H9 (cell line): Measurements from ENCODE around the gene NLRP1. TPM values are rescaled to one million over a fixed set of nuclear protein-coding genes. Genes with fewer than 3 reads are reported as not detected.

Experiments
- DNase-seq: peaks from one replicate; pipeline ENCODE4 v3.0.0-alpha.2; 2017
- H2AFZ ChIP-seq: one replicate; pipeline ENCODE4 v1.6.1; 2013; ENCODE audit warnings: mild to moderate bottlenecking, low read length, control low read depth, moderate library complexity
- H2AK5ac ChIP-seq: 2 replicates; pipeline ENCODE4 v1.6.1; 2013; ENCODE audit warnings: low read length, control low read depth, mixed read lengths; ENCODE audit not compliant: insufficient read length
- H2BK120ac ChIP-seq: one replicate; pipeline ENCODE4 v1.6.1; 2013; ENCODE audit warnings: low read depth, mild to moderate bottlenecking, low read length, control low read depth, inconsistent platforms; ENCODE audit not compliant: poor library complexity, severe bottlenecking
- H2BK12ac ChIP-seq: 2 replicates; pipeline ENCODE4 v1.6.1; 2013; ENCODE audit warnings: low read length, control low read depth, mixed read lengths, low read depth; ENCODE audit not compliant: insufficient read length
- H2BK15ac ChIP-seq: 2 replicates; pipeline ENCODE4 v1.6.1; 2013; ENCODE audit warnings: low read depth, low read length, control low read depth
- H2BK20ac ChIP-seq: one replicate; pipeline ENCODE4 v1.6.1; 2013; ENCODE audit warnings: low read depth, mild to moderate bottlenecking, low read length, control low read depth, inconsistent platforms; ENCODE audit not compliant: poor library complexity, severe bottlenecking
- H2BK5ac ChIP-seq: 2 replicates; pipeline ENCODE4 v1.6.1; 2013; ENCODE audit warnings: low read length, control low read depth, mixed read lengths; ENCODE audit not compliant: insufficient read length
- H3K14ac ChIP-seq: 2 replicates; pipeline ENCODE4 v1.6.1; 2013; ENCODE audit warnings: low read length, control low read depth; ENCODE audit not compliant: insufficient read depth
- H3K18ac ChIP-seq: 2 replicates; pipeline ENCODE4 v1.6.1; 2013; ENCODE audit warnings: low read depth, mild to moderate bottlenecking, mixed read lengths, low read length, control low read depth; ENCODE audit not compliant: insufficient read length
- H3K23ac ChIP-seq: 2 replicates; pipeline ENCODE4 v1.6.1; 2013; ENCODE audit warnings: low read length, control low read depth, mixed read lengths, low read depth; ENCODE audit not compliant: insufficient read length
- H3K23me2 ChIP-seq: 2 replicates; pipeline ENCODE4 v1.6.1; 2013; ENCODE audit warnings: low read depth, mild to moderate bottlenecking, mixed read lengths, low read length, control low read depth; ENCODE audit not compliant: insufficient read length, poor library complexity, severe bottlenecking
- H3K27ac ChIP-seq: 2 replicates; pipeline ENCODE4 v1.5.1; 2013; ENCODE audit warnings: low read length, control low read depth, mixed read lengths, low read depth; ENCODE audit not compliant: insufficient read length
- H3K27me3 ChIP-seq: 2 replicates; pipeline ENCODE4 v1.6.1; 2013; ENCODE audit warnings: low read length, control low read depth, inconsistent platforms; ENCODE audit not compliant: insufficient read depth
- H3K4ac ChIP-seq: 2 replicates; pipeline ENCODE4 v1.6.1; 2013; ENCODE audit warnings: low read depth, mild to moderate bottlenecking, control low read depth, inconsistent platforms, low read length, moderate library complexity
- H3K4me1 ChIP-seq: 2 replicates; pipeline ENCODE4 v1.6.1; 2013; ENCODE audit warnings: low read length, control low read depth, inconsistent platforms; ENCODE audit not compliant: insufficient read depth
- H3K4me2 ChIP-seq: 2 replicates; pipeline ENCODE4 v1.6.1; 2013; ENCODE audit warnings: low read length, control low read depth, mixed read lengths; ENCODE audit not compliant: insufficient read length, insufficient read depth
- H3K56ac ChIP-seq: 2 replicates; pipeline ENCODE4 v1.6.1; 2013; ENCODE audit warnings: low read depth, mild to moderate bottlenecking, mixed read lengths, low read length, control low read depth; ENCODE audit not compliant: insufficient read length
- H3K79me1 ChIP-seq: 2 replicates; pipeline ENCODE4 v1.6.1; 2013; ENCODE audit warnings: low read depth, mild to moderate bottlenecking, moderate library complexity, low read length, control low read depth, inconsistent platforms; ENCODE audit not compliant: insufficient read depth, poor library complexity, severe bottlenecking
- H3K79me2 ChIP-seq: 2 replicates; pipeline ENCODE4 v1.6.1; 2013; ENCODE audit warnings: low read length, control low read depth, inconsistent platforms; ENCODE audit not compliant: insufficient read depth
- H3K9ac ChIP-seq: 2 replicates; pipeline ENCODE4 v1.6.1; 2013; ENCODE audit warnings: low read length, control low read depth, mixed read lengths; ENCODE audit not compliant: insufficient read length; ENCODE audit errors: extremely low read depth
- H3K9me3 ChIP-seq: one replicate; pipeline ENCODE4 v1.6.1; 2013; ENCODE audit warnings: low read depth, low read length, inconsistent platforms; ENCODE audit not compliant: control insufficient read depth
- H3T11ph ChIP-seq: one replicate; pipeline ENCODE4 v1.6.1; 2013; ENCODE audit warnings: mild to moderate bottlenecking, low read length, control low read depth, inconsistent platforms
- H4K20me1 ChIP-seq: one replicate; pipeline ENCODE4 v1.6.1; 2013; ENCODE audit not compliant: control insufficient read depth, insufficient read length, insufficient read depth
- H4K5ac ChIP-seq: 2 replicates; pipeline ENCODE4 v1.6.1; 2013; ENCODE audit warnings: low read depth, mild to moderate bottlenecking, mixed read lengths, low read length, control low read depth; ENCODE audit not compliant: insufficient read length
- H4K8ac ChIP-seq: replicated peaks from 2 replicates; pipeline ENCODE4 v1.6.1; 2013; ENCODE audit warnings: low read length, control low read depth, mixed read lengths, low read depth; ENCODE audit not compliant: insufficient read length
- H4K91ac ChIP-seq: 2 replicates; pipeline ENCODE4 v1.6.1; 2013; ENCODE audit warnings: low read depth, mild to moderate bottlenecking, moderate library complexity, mixed read lengths, low read length, control low read depth; ENCODE audit not compliant: insufficient read length
- H3K27ac Mint-ChIP-seq, 3 experiments: 2 replicates in 2 of 3; 3 replicates in 1 of 3; pipeline ENCODE4 v1.8.0; 2020 to 2021; ENCODE audit warnings: mixed read lengths in 3 of 3, mild to moderate bottlenecking in 1 of 3, moderate library complexity in 1 of 3
- H3K27me3 Mint-ChIP-seq: 2 replicates; pipeline ENCODE4 v1.8.0; 2021; ENCODE audit warnings: low read depth, mild to moderate bottlenecking, moderate library complexity, mixed read lengths
- H3K36me3 Mint-ChIP-seq, 3 experiments: 2 replicates in 2 of 3; 3 replicates in 1 of 3; pipeline ENCODE4 v1.8.0; 2020 to 2021; ENCODE audit warnings: low read depth in 3 of 3, mixed read lengths in 3 of 3; ENCODE audit not compliant: insufficient read depth in 1 of 3
- H3K4me1 Mint-ChIP-seq, 2 experiments: 2 replicates each; pipeline ENCODE4 v1.8.0; 2020; ENCODE audit warnings: mixed read lengths in 2 of 2
- H3K4me3 Mint-ChIP-seq, 2 experiments: 2 replicates in 1 of 2; 3 replicates in 1 of 2; pipeline ENCODE4 v1.8.0; 2020 to 2021; ENCODE audit warnings: mild to moderate bottlenecking in 2 of 2, mixed read lengths in 2 of 2, moderate library complexity in 1 of 2
- H3K9me3 Mint-ChIP-seq, 2 experiments: 2 replicates in 1 of 2; 3 replicates in 1 of 2; pipeline ENCODE4 v1.8.0; 2020; ENCODE audit warnings: mild to moderate bottlenecking in 2 of 2, mixed read lengths in 2 of 2, moderate library complexity in 1 of 2
- WGBS: extraction: QIAGEN DNeasy Blood & Tissue Kit; methylation state at CpG from one replicate; pipeline ENCODE4 v1.1.7; 2013; ENCODE audit warnings: missing lambda C conversion rate, low lambda C conversion rate, mixed read lengths; ENCODE audit not compliant: insufficient read length; ENCODE audit errors: extremely low coverage; 5-methylcytosine and 5-hydroxymethylcytosine counted together
- total RNA-seq: library from RNA; stranded (reverse); gene quantifications from 2 replicates; pipeline ENCODE4 v1.2.1, GENCODE V29; 2021
- TF ChIP-seq, protein P1 (sequence below): fragments of 200-600 bp; sonication (generic); conservative IDR thresholded peaks from 3 replicates; pipeline ENCODE4 v1.8.0; 2021; ENCODE audit warnings: antibody characterized with exemption, mild to moderate bottlenecking

The NLRP1 gene
- total RNA-seq, 1 experiment from 2014 or later, result 12.1 TPM

DNA sequence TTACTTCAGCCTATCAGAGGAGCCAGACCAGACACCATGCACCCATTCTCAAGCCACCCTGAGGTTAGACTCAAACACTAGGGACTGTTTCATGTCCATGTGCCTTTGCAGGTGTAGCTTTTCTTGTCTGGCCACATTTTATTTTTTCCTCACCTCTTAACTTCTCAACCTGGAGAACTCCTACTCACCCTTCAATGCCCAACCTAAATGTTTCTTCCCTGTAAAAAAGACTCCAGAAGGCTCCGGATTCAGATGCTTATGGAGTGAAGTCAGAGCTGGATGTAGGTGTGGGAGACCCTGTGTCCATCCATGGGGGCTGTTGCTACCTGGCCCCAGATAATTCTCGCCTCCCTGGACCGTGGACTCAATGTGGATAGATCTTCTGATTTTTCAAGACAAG, 44.0 kb upstream of the NLRP1 start:
- no peak overlapping the region for H2BK5ac ChIP-seq
- Mint-ChIP-seq H3K36me3 (no peaks in the 10 kb centered on the region), H3K27me3 (peaks cover 11% of the 10 kb centered on the region), H3K4me1 (no peaks in the 10 kb centered on the region), H3K27ac (peak overlapping the region in 1 of 3 experiments; percentile 30; a peak in 1 of 7 replicates), H3K9me3 (no peaks in the 10 kb centered on the region), H3K4me3 (no peak overlapping the region)
- H2AFZ ChIP-seq, result no peak overlapping the region
- H3K27me3 ChIP-seq, result no peaks in the 10 kb centered on the region
- TF ChIP-seq, protein P1, sequence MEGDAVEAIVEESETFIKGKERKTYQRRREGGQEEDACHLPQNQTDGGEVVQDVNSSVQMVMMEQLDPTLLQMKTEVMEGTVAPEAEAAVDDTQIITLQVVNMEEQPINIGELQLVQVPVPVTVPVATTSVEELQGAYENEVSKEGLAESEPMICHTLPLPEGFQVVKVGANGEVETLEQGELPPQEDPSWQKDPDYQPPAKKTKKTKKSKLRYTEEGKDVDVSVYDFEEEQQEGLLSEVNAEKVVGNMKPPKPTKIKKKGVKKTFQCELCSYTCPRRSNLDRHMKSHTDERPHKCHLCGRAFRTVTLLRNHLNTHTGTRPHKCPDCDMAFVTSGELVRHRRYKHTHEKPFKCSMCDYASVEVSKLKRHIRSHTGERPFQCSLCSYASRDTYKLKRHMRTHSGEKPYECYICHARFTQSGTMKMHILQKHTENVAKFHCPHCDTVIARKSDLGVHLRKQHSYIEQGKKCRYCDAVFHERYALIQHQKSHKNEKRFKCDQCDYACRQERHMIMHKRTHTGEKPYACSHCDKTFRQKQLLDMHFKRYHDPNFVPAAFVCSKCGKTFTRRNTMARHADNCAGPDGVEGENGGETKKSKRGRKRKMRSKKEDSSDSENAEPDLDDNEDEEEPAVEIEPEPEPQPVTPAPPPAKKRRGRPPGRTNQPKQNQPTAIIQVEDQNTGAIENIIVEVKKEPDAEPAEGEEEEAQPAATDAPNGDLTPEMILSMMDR, result no peak
- H4K91ac ChIP-seq, result no peak overlapping the region
- no peaks in the 10 kb centered on the region for H3K9me3 ChIP-seq
- no peak overlapping the region for H2BK120ac ChIP-seq
- no peak overlapping the region for H3K14ac ChIP-seq
- H4K5ac ChIP-seq, result no peak overlapping the region
- no peak overlapping the region for H2BK20ac ChIP-seq
- no peak overlapping the region for H2BK15ac ChIP-seq
- H3K56ac ChIP-seq, result no peak overlapping the region
- no peak overlapping the region for H4K8ac ChIP-seq
- H3K4me2 ChIP-seq, result no peak overlapping the region
- no peak overlapping the region for H3K23ac ChIP-seq
- H2AK5ac ChIP-seq, result no peak overlapping the region
- no peak overlapping the region for H3T11ph ChIP-seq
- no peak overlapping the region for H3K4ac ChIP-seq
- H3K27ac ChIP-seq, result no peak overlapping the region
- no peaks in the 10 kb centered on the region for H3K79me2 ChIP-seq
- no peaks in the 10 kb centered on the region for H3K23me2 ChIP-seq
- no peaks in the 10 kb centered on the region for H4K20me1 ChIP-seq
- no peaks in the 10 kb centered on the region for H3K79me1 ChIP-seq
- no peak overlapping the region for H3K18ac ChIP-seq
- DNase-seq, result no peak
- no peak overlapping the region for H3K9ac ChIP-seq
- H2BK12ac ChIP-seq, result no peak overlapping the region
- WGBS, result no CpG with 5 or more reads among the region's 3 CpGs
- no peaks in the 10 kb centered on the region for H3K4me1 ChIP-seq
